Coronary artery (tissue), 2 donors: Measurements from ENCODE around the gene TYMS.

Experiments
- DNase-seq: peaks from one replicate; pipeline ENCODE4 v3.0.0-alpha.2; 2017; ENCODE audit warnings: low spot score
- H3K27ac ChIP-seq, 2 donors: fragments of 200-600 bp; sonication (generic); one replicate each; pipeline ENCODE4 v1.5.1; 2016 to 2019
- H3K4me3 ChIP-seq: fragments of 200-600 bp; sonication (generic); 2 replicates; pipeline ENCODE4 v1.5.1; 2016; ENCODE audit warnings: mild to moderate bottlenecking, moderate library complexity
- CTCF ChIP-seq: fragments of 200-600 bp; sonication (generic); IDR thresholded peaks from one replicate; pipeline ENCODE4 v1.5.1; 2019; ENCODE audit warnings: antibody characterized with exemption

TYMS gene

GRCh38 chr18:688323-688722 is 30.9 kb downstream of the TYMS start:
- H3K27ac ChIP-seq: no peak overlapping the region
- no peak for DNase-seq
- no peak overlapping the region for H3K4me3 ChIP-seq
- no peak for TF ChIP-seq CTCF

GRCh38 chr18:692824-693223 is 35.4 kb downstream of the TYMS start:
- H3K27ac ChIP-seq: no peak overlapping the region
- TF ChIP-seq CTCF: no peak

GRCh38 chr18:693466-694187 is 36.2 kb downstream of the TYMS start:
- Histone ChIP-seq H3K4me3 (no peak overlapping the region), H3K27ac (no peak overlapping the region)
- no peak for TF ChIP-seq CTCF
- DNase-seq: no peak

More at GRCh38 chr18:692824-693223, 35.4 kb downstream of the TYMS start:
- no peak for DNase-seq
- no peak overlapping the region for H3K4me3 ChIP-seq

- no peak for DNase-seq
- TF ChIP-seq CTCF: no peak
- Histone ChIP-seq H3K4me3 (no peak overlapping the region), H3K27ac (no peak overlapping the region)
Observed at GRCh38 chr18:697012-697411, 39.6 kb downstream of the TYMS start.

- no peak for DNase-seq
- no peak overlapping the region for H3K27ac ChIP-seq
- no peak for TF ChIP-seq CTCF
- no peak overlapping the region for H3K4me3 ChIP-seq
Observed at GRCh38 chr18:697800-698199, 40.3 kb downstream of the TYMS start.

- Histone ChIP-seq H3K4me3 (no peak overlapping the region), H3K27ac (no peak overlapping the region)
- no peak for DNase-seq
- TF ChIP-seq CTCF: no peak
Observed at GRCh38 chr18:703213-703967, 45.9 kb downstream of the TYMS start.

GRCh38 chr18:706405-706804 is 49.0 kb downstream of the TYMS start:
- no peak overlapping the region for H3K27ac ChIP-seq
- DNase-seq: no peak
- no peak for TF ChIP-seq CTCF

More at GRCh38 chr18:706405-706804, 49.0 kb downstream of the TYMS start:
- no peak overlapping the region for H3K4me3 ChIP-seq
